Astrocyte of the cerebellum (primary cell): ENCODE data around the gene DGKA.

Experiments used
- DNase-seq: peaks from one replicate; pipeline ENCODE4 v3.0.0-alpha.2; 2011; ENCODE audit warnings: low read depth
- H3K4me3 ChIP-seq: 2 replicates; pipeline ENCODE4 v1.5.1; 2011; ENCODE audit warnings: mild to moderate bottlenecking, low read depth, low read length, moderate library complexity
- CTCF ChIP-seq: IDR thresholded peaks from 2 replicates; pipeline ENCODE4 v1.5.1; 2012; ENCODE audit warnings: low read length, low read depth, moderate library complexity, mild to moderate bottlenecking; ENCODE audit errors: missing control alignments
- in situ Hi-C: cut with HindIII; loops from 2 replicates; pipeline ENCODE4 v1.10.0; 2017; ENCODE audit warnings: low sequenced_read_pairs

The DGKA gene

GRCh38 chr12:55955344-55955743 is 24.4 kb downstream of the DGKA start:
- no peak for DNase-seq
- in situ Hi-C loops, result no loop called here
- no peak for TF ChIP-seq CTCF
- H3K4me3 ChIP-seq, result no peak overlapping the region

GRCh38 chr12:55955800-55956508 is 25.0 kb downstream of the DGKA start:
- TF ChIP-seq CTCF, result peak; percentile 42
- DNase-seq, result no peak
- H3K4me3 ChIP-seq, result no peak overlapping the region
- in situ Hi-C loops, result no loop called here

GRCh38 chr12:55957106-55957859 is 26.3 kb downstream of the DGKA start:
- in situ Hi-C loops, result no loop called here
- H3K4me3 ChIP-seq, result no peak overlapping the region
- TF ChIP-seq CTCF, result no peak
- DNase-seq, result no peak

GRCh38 chr12:55963760-55964159 is 32.8 kb downstream of the DGKA start:
- in situ Hi-C loops, result no loop called here
- DNase-seq, result no peak
- H3K4me3 ChIP-seq, result no peak overlapping the region
- no peak for TF ChIP-seq CTCF

GRCh38 chr12:55965240-55965639 is 34.3 kb downstream of the DGKA start:
- in situ Hi-C loops, result no loop called here
- no peak overlapping the region for H3K4me3 ChIP-seq
- no peak for TF ChIP-seq CTCF
- DNase-seq, result no peak

- H3K4me3 ChIP-seq, result peak within 1 kb of the TSS; percentile 84
- no peak for DNase-seq
- in situ Hi-C loops, result no loop called here
- no peak for TF ChIP-seq CTCF
Measured at GRCh38 chr12:55965941-55966407, 35.0 kb downstream of the DGKA start, which contains the start of gene PMEL. PMEL (minus strand) TSS chr12:55966042; CDS start chr12:55966011, 31 bp downstream.
